ENCODE measurements around the gene FCHSD1.

DNA sequence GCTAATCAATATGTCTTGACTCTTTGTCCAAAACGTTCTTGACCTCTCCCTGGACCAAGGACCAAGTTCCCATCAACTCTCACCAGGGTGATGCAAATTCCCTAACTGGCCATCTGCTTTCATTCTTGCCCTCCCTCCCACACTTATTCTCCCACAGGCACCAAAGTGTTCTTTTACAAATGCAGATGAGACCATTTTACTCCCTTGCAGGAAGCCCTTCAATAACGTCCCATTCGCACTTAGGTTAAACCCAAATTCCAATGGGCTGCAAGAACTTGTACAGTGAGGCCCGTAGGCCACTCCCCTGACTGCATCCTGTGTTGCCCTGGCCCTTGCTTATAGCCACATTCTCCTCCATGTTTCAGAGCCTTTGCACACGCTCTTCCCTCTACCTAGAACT, 23.5 kb upstream of the FCHSD1 start:
- TF ChIP-seq, protein P1, sequence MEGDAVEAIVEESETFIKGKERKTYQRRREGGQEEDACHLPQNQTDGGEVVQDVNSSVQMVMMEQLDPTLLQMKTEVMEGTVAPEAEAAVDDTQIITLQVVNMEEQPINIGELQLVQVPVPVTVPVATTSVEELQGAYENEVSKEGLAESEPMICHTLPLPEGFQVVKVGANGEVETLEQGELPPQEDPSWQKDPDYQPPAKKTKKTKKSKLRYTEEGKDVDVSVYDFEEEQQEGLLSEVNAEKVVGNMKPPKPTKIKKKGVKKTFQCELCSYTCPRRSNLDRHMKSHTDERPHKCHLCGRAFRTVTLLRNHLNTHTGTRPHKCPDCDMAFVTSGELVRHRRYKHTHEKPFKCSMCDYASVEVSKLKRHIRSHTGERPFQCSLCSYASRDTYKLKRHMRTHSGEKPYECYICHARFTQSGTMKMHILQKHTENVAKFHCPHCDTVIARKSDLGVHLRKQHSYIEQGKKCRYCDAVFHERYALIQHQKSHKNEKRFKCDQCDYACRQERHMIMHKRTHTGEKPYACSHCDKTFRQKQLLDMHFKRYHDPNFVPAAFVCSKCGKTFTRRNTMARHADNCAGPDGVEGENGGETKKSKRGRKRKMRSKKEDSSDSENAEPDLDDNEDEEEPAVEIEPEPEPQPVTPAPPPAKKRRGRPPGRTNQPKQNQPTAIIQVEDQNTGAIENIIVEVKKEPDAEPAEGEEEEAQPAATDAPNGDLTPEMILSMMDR (IDR thresholded peaks at IDR 0.05) = no peak
- TF ChIP-seq POLR2A (IDR thresholded peaks at IDR 0.05) = no peak

Measured in thyroid gland (tissue), 4 donors.